GM18858 (cell line): ENCODE results near the gene CLTRN.

Source experiments
- ATAC-seq: cut with Tn5 transposase; IDR thresholded peaks from one replicate; pipeline ENCODE4 v1.9.1; 2021; ENCODE audit not compliant: unreplicated experiment

The CLTRN gene

GRCh38 chrX:15653961-15654360, 10.6 kb downstream of the CLTRN start:
- no peak for ATAC-seq

GRCh38 chrX:15647510-15647909, 17.1 kb downstream of the CLTRN start:
- peak; percentile 53 for ATAC-seq

GRCh38 chrX:15646543-15646942, 18.1 kb downstream of the CLTRN start:
- no peak for ATAC-seq

GRCh38 chrX:15646031-15646430, 18.6 kb downstream of the CLTRN start:
- no peak for ATAC-seq

- no peak for ATAC-seq
Observed at GRCh38 chrX:15645266-15645665, 19.3 kb downstream of the CLTRN start.

- no peak for ATAC-seq
Observed at GRCh38 chrX:15644560-15644872, 20.1 kb downstream of the CLTRN start.

GRCh38 chrX:15643786-15644559, 20.6 kb downstream of the CLTRN start:
- ATAC-seq = no peak

GRCh38 chrX:15631637-15632036, 33.0 kb downstream of the CLTRN start:
- no peak for ATAC-seq

- no peak for ATAC-seq
Observed at GRCh38 chrX:15623054-15623453, 41.6 kb downstream of the CLTRN start.

GRCh38 chrX:15619053-15619755, 45.4 kb downstream of the CLTRN start:
- no peak for ATAC-seq

GRCh38 chrX:15617111-15617510, 47.5 kb downstream of the CLTRN start:
- ATAC-seq = no peak

- ATAC-seq = no peak
Observed at GRCh38 chrX:15616531-15616930, 48.1 kb downstream of the CLTRN start.

- ATAC-seq = no peak
Observed at GRCh38 chrX:15607067-15607466, 57.5 kb downstream of the CLTRN start.

- ATAC-seq = no peak
Observed at GRCh38 chrX:15606136-15606535, 58.5 kb downstream of the CLTRN start.

GRCh38 chrX:15605226-15605625, 59.4 kb downstream of the CLTRN start:
- no peak for ATAC-seq

GRCh38 chrX:15602761-15603160, 61.8 kb downstream of the CLTRN start:
- no peak for ATAC-seq

- no peak for ATAC-seq
Observed at GRCh38 chrX:15601932-15602331, 62.7 kb downstream of the CLTRN start.

- no peak for ATAC-seq
Observed at GRCh38 chrX:15600745-15601144, 63.9 kb downstream of the CLTRN start, which contains the start of gene ACE2. Gene ACE2 (minus strand): TSS chrX:15600960. CDS start chrX:15600911, 49 bp downstream.

- ATAC-seq = no peak
Observed at GRCh38 chrX:15600049-15600448, 64.6 kb downstream of the CLTRN start.

- ATAC-seq = no peak
Observed at GRCh38 chrX:15599461-15599860, 65.1 kb downstream of the CLTRN start.

GRCh38 chrX:15598026-15598425, 66.6 kb downstream of the CLTRN start:
- no peak for ATAC-seq

GRCh38 chrX:15594371-15594770, 70.2 kb downstream of the CLTRN start:
- no peak for ATAC-seq
